ENCODE data around the gene FURIN.

DNA sequence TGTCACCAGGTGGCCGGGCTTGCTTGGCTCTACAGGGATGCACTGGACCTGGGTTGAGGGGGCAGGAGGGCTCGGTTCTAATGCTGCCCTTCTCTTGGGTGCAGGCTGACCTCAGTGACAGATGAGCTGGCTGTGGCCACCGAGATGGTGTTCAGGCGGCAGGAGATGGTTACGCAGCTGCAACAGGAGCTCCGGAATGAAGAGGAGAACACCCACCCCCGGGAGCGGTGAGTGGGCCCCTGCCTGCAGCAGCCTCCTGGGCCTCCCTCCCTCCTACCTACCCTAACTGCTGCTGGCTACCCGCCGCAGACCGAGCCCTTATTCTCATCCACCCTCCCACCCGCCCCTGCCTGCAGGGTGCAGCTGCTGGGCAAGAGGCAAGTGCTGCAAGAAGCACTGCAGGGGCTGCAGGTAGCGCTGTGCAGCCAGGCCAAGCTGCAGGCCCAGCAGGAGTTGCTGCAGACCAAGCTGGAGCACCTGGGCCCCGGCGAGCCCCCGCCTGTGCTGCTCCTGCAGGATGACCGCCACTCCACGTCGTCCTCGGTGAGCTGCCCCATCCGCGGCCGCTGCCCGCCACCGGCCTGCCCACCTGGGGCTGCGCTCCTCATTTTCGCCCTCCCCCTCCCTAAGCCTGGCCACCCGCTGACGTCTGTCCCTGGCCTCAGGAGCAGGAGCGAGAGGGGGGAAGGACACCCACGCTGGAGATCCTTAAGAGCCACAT lies 21.5 kb downstream of the FURIN start:
- TF ChIP-seq EZH2 (IDR thresholded peaks at IDR 0.05; ENCODE audit: borderline replicate concordance, low read length), result no peak
- TF ChIP-seq, protein P1, sequence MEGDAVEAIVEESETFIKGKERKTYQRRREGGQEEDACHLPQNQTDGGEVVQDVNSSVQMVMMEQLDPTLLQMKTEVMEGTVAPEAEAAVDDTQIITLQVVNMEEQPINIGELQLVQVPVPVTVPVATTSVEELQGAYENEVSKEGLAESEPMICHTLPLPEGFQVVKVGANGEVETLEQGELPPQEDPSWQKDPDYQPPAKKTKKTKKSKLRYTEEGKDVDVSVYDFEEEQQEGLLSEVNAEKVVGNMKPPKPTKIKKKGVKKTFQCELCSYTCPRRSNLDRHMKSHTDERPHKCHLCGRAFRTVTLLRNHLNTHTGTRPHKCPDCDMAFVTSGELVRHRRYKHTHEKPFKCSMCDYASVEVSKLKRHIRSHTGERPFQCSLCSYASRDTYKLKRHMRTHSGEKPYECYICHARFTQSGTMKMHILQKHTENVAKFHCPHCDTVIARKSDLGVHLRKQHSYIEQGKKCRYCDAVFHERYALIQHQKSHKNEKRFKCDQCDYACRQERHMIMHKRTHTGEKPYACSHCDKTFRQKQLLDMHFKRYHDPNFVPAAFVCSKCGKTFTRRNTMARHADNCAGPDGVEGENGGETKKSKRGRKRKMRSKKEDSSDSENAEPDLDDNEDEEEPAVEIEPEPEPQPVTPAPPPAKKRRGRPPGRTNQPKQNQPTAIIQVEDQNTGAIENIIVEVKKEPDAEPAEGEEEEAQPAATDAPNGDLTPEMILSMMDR (conservative IDR thresholded peaks at IDR 0.05 in 1 of 2, IDR thresholded peaks at IDR 0.05 in 1 of 2; ENCODE audit: extremely low read depth in 1 of 2, insufficient read depth in 1 of 2, low read depth in 1 of 2, low read length in 2 of 2), result no peak
